ENCODE measurements around the gene FRMD1. TPM values are rescaled to one million over a fixed set of nuclear protein-coding genes. Genes with fewer than 3 reads are reported as not detected.

FRMD1 gene
- total RNA-seq, 1 donor from 2014 or later, result not detected

- DNase-seq, result peak; percentile 4
- CTCF ChIA-PET, result no interaction called here
- Mint-ChIP-seq H3K27me3 (no peaks in the 10 kb centered on the region), H3K9me3 (peaks cover 3% of the 10 kb centered on the region), H3K4me1 (no peaks in the 10 kb centered on the region), H3K36me3 (ENCODE audit: low read depth) (no peaks in the 10 kb centered on the region), H3K27ac (no peak overlapping the region), H3K4me3 (no peak overlapping the region)
- intact Hi-C loops (cut with micrococcal nuclease), result no loop called here
- TF ChIP-seq CTCF (IDR thresholded peaks at IDR 0.05), result no peak
- POLR2A ChIA-PET, result no interaction called here
- no peak for ATAC-seq (ENCODE audit: low read depth)
Observed at GRCh38 chr6:168116975-168117899, 38.2 kb upstream of the FRMD1 start.

GRCh38 chr6:168116438-168116974 is 37.5 kb upstream of the FRMD1 start:
- ChIA-PET POLR2A (no interaction called here), CTCF (no interaction called here)
- no peaks in the 10 kb centered on the region for H3K27me3 Mint-ChIP-seq
- TF ChIP-seq CTCF (IDR thresholded peaks at IDR 0.05), result no peak
- no peaks in the 10 kb centered on the region for H3K36me3 Mint-ChIP-seq (ENCODE audit: low read depth)
- intact Hi-C loops (cut with micrococcal nuclease), result no loop called here
- peaks cover 3% of the 10 kb centered on the region for H3K9me3 Mint-ChIP-seq
- H3K4me1 Mint-ChIP-seq, result no peaks in the 10 kb centered on the region
- no peak for DNase-seq
- no peak overlapping the region for H3K27ac Mint-ChIP-seq
- no peak overlapping the region for H3K4me3 Mint-ChIP-seq
- no peak for ATAC-seq (ENCODE audit: low read depth)

- POLR2A ChIA-PET, result no interaction called here
- intact Hi-C loops (cut with micrococcal nuclease), result loop anchor here (1.0 kb wide), 1 partner anchor 25 kb away; no protein-coding TSS in a partner anchor
- H3K36me3 Mint-ChIP-seq (ENCODE audit: low read depth), result no peaks in the 10 kb centered on the region
- H3K9me3 Mint-ChIP-seq, result peaks cover 3% of the 10 kb centered on the region
- H3K4me3 Mint-ChIP-seq, result no peak overlapping the region
- CTCF ChIA-PET, result no interaction called here
- no peak for TF ChIP-seq CTCF (IDR thresholded peaks at IDR 0.05)
- no peaks in the 10 kb centered on the region for H3K4me1 Mint-ChIP-seq
- ATAC-seq (ENCODE audit: low read depth), result no peak
- H3K27ac Mint-ChIP-seq, result no peak overlapping the region
- H3K27me3 Mint-ChIP-seq, result no peaks in the 10 kb centered on the region
- no peak for DNase-seq
Observed at GRCh38 chr6:168115748-168116437, 36.9 kb upstream of the FRMD1 start.

GRCh38 chr6:168113226-168113625 is 34.2 kb upstream of the FRMD1 start:
- H3K4me3 Mint-ChIP-seq, result no peak overlapping the region
- POLR2A ChIA-PET, result no interaction called here

More at GRCh38 chr6:168113226-168113625, 34.2 kb upstream of the FRMD1 start:
- Mint-ChIP-seq H3K4me1 (no peaks in the 10 kb centered on the region), H3K9me3 (peaks cover 3% of the 10 kb centered on the region), H3K27me3 (no peaks in the 10 kb centered on the region), H3K36me3 (ENCODE audit: low read depth) (no peaks in the 10 kb centered on the region), H3K27ac (no peak overlapping the region)
- TF ChIP-seq CTCF (IDR thresholded peaks at IDR 0.05), result no peak
- DNase-seq (no peak), ATAC-seq (ENCODE audit: low read depth) (no peak)
- intact Hi-C loops (cut with micrococcal nuclease), result no loop called here
- CTCF ChIA-PET, result no interaction called here

All from activated B cell treated with CpG ODN at 0.5 μM for 24 hours (primary cell).